GM23338 (cell line): ENCODE measurements around the gene ZNF142.

Experiments used
- CREB1 ChIP-seq: fragments of 250-450 bp; sonication (Bioruptor Pico); IDR thresholded peaks from 2 replicates; pipeline ENCODE4 v1.5.0; 2020; ENCODE audit warnings: low read depth, mild to moderate bottlenecking, moderate library complexity
- CTCF ChIP-seq, 2 experiments: fragments of 200-600 bp in 1 of 2; sonication (generic) in 1 of 2; conservative IDR thresholded peaks; 2 replicates each; pipeline versions ENCODE4 v1.5.1 to v1.6.1; 2016 to 2017; ENCODE audit warnings: antibody characterized with exemption in 2 of 2, low read depth in 2 of 2, mild to moderate bottlenecking in 2 of 2, moderate library complexity in 1 of 2
- EZH2 ChIP-seq: fragments of 200-600 bp; sonication (generic); IDR thresholded peaks from one replicate; pipeline ENCODE4 v1.8.0; 2017; ENCODE audit warnings: antibody characterized with exemption, mild to moderate bottlenecking, low read depth; ENCODE audit not compliant: unreplicated experiment
- JUNB ChIP-seq: IDR thresholded peaks from one replicate; pipeline ENCODE4 v1.6.1; 2016; ENCODE audit warnings: antibody characterized with exemption; ENCODE audit not compliant: unreplicated experiment
- POLR2AphosphoS5 ChIP-seq: IDR thresholded peaks from 2 replicates; pipeline ENCODE4 v1.6.1; 2016; ENCODE audit warnings: antibody characterized with exemption, low read depth
- REST ChIP-seq: IDR thresholded peaks from one replicate; pipeline ENCODE4 v1.6.1; 2018; ENCODE audit warnings: antibody characterized with exemption; ENCODE audit not compliant: unreplicated experiment

GRCh38 chr2:218621007-218621406 lies 38.4 kb downstream of the ZNF142 start:
- TF ChIP-seq POLR2AphosphoS5 (no peak), REST (no peak), CTCF (conservative IDR thresholded peaks at IDR 0.05; ENCODE audit: low read depth in 2 of 2) (no peak), CREB1 (CRISPR knock-in tag) (no peak), EZH2 (no peak), JUNB (no peak)
